HEK293 (cell line): ENCODE data around the gene MMP28.

Experiments
- HOXA7 ChIP-seq: sonication (generic); formaldehyde crosslinking; IDR thresholded peaks from 2 replicates; pipeline ENCODE4 v1.8.1; 2022; ENCODE audit warnings: missing genetic modification reagents, borderline replicate concordance
- OSR2 ChIP-seq: fragments of 450-650 bp; formaldehyde crosslinking; IDR thresholded peaks from 2 replicates; pipeline ENCODE4 v1.5.1; 2016; ENCODE audit warnings: missing biosample characterization, missing genetic modification characterization
- ZFP3 ChIP-seq: fragments of 450-650 bp; formaldehyde crosslinking; IDR thresholded peaks from 2 replicates; pipeline ENCODE4 v1.5.1; 2016; ENCODE audit warnings: low read depth, missing biosample characterization, missing genetic modification characterization
- ZNF140 ChIP-seq: fragments of 450-650 bp; formaldehyde crosslinking; IDR thresholded peaks from 2 replicates; pipeline ENCODE4 v1.5.1; 2016; ENCODE audit warnings: missing biosample characterization, missing genetic modification characterization
- ZNF488 ChIP-seq: fragments of 450-650 bp; formaldehyde crosslinking; IDR thresholded peaks from 2 replicates; pipeline ENCODE4 v1.5.1; 2016; ENCODE audit warnings: missing biosample characterization, missing genetic modification characterization

The MMP28 gene

GRCh38 chr17:35716173-35716572 lies 79.3 kb downstream of the MMP28 start (continued):
- TF ChIP-seq ZNF488 = no peak
- TF ChIP-seq OSR2 (tag by site-specific recombination) = no peak
- no peak for TF ChIP-seq HOXA7 (CRISPR knock-in tag)
- no peak for TF ChIP-seq ZFP3 (tag by site-specific recombination)
- no peak for TF ChIP-seq ZNF140 (tag by site-specific recombination)
- TF ChIP-seq, all 188 proteins: peak for 0
